Activated CD4-positive, alpha-beta T cell treated with anti-CD3 and anti-CD28 coated beads for 1 hour (primary cell): ENCODE results near the gene DHODH.
"Not testable (repeated sequence)": the region's sequence is repeated elsewhere in the genome, so short reads cannot be mapped to it uniquely, and the experiment has no call there.

Source experiments
- DNase-seq: peaks from one replicate; pipeline ENCODE4 v3.0.0-alpha.2; 2020

DHODH gene

DNA sequence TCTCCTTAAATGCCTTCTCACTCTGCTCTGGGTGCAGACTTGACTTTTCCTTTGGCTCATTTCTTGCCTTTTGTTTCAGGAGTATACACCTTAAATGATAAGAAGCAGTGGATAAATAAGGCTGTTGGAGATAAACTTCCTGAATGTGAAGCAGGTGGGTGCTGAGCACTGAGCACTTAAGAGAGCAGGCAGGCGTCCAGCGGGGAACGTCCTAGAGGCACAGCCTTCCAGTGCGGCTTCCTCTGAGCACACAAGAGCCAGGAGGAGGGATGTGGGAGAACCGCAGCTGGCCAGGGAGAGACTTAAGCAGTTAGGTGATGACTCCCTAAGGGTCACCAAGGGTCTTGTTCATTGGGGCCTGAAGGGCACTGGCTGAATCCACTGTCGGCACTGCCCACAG lies 48.8 kb downstream of the DHODH start:
- DNase-seq, result not testable (repeated sequence)

DNA sequence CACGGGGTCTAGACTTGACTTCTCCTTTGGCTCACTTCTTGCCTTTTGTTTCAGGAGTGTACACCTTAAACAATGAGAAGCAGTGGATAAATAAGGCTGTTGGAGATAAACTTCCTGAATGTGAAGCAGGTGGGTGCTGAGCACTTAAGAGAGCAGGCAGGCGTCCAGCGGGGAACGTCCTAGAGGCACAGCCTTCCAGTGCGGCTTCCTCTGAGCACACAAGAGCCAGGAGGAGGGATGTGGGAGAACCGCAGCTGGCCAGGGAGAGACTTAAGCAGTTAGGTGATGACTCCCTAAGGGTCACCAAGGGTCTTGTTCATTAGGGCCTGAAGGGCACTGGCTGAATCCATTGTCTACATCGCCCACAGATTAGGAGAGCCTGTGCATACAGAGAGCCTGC lies 50.5 kb downstream of the DHODH start:
- not testable (repeated sequence) for DNase-seq

DNA sequence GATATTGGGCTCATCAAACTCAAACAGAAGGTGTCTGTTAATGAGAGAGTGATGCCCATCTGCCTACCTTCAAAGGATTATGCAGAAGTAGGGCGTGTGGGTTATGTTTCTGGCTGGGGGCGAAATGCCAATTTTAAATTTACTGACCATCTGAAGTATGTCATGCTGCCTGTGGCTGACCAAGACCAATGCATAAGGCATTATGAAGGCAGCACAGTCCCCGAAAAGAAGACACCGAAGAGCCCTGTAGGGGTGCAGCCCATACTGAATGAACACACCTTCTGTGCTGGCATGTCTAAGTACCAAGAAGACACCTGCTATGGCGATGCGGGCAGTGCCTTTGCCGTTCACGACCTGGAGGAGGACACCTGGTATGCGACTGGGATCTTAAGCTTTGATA lies 51.9 kb downstream of the DHODH start:
- DNase-seq, result no peak

DNA sequence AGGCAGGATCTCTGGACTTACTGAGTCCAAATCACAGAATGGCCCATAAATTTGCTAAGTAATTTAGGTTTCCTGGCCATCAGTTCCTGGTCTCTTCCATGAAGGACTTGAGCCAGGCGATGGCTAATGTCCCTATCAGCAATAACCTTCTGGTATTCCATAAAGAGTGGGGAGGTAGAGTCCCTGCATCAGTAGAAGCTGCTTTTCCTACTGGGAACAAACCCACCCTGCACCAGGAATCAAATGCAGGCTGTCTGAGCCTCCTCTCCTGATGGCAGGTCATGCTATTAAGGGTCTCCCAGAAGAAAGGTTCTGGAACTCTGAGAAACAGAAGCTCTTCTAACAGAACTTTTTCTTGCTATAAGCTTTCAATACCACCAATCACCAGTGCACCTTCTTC lies 53.0 kb downstream of the DHODH start:
- DNase-seq, result no peak

DNA sequence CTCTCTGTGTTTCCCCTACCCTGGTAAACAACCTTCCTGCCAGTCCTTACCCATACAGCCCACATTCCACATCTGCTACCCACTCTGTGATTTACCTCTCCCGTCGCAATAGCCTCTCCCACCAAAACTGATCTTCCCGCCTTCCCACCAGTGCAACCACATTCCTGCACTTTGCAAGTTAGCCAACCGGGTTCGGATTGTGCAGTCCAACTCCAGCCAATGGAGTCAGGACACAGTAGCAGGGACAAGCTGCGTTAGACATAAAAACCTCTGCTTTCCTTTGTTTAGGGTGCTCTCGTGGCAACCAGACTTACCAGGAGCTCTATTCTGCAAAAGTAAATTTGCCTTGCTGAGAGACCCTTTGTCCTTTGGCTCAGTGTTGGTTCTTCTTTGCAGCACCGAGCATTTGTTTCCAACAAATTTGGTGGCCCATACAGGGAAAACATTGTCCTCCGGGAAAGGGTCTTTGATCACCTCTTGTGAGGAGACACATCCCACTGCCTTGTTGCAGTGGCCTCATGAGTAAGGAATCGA lies 55.9 kb downstream of the DHODH start:
- no peak for DNase-seq

- no peak for DNase-seq
Observed at GRCh38 chr16:72066747-72067146, 58.2 kb downstream of the DHODH start.

DNA sequence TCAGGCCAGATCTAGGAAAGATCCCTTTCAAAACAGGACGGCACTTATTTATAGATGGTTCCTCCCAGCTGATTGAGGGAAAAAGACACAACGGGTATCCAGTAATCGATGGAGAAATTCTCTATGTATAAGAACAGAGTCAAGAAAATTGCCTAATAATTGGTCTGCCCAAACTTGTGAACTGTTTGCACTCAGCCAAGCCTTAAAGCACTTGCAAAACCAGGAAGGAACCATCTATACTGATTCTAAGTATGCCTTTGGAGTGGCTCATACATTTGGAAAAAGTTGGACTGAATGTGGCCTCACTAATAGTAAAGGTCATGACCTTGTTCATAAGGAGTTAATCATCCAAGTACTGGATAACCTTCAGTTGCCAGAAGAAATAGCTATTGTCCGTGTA lies 60.4 kb downstream of the DHODH start:
- no peak for DNase-seq

GRCh38 chr16:72072514-72073342 lies 64.2 kb downstream of the DHODH start:
- no peak for DNase-seq

- DNase-seq, result no peak
Observed at GRCh38 chr16:72073560-72074230, 65.2 kb downstream of the DHODH start.

DNA sequence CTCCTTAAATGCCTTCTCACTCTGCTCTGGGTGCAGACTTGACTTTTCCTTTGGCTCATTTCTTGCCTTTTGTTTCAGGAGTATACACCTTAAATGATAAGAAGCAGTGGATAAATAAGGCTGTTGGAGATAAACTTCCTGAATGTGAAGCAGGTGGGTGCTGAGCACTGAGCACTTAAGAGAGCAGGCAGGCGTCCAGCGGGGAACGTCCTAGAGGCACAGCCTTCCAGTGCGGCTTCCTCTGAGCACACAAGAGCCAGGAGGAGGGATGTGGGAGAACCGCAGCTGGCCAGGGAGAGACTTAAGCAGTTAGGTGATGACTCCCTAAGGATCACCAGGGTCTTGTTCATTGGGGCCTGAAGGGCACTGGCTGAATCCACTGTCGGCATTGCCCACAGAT lies 66.5 kb downstream of the DHODH start:
- DNase-seq, result not testable (repeated sequence)
